ENCODE measurements around the gene CHMP3.

DNA sequence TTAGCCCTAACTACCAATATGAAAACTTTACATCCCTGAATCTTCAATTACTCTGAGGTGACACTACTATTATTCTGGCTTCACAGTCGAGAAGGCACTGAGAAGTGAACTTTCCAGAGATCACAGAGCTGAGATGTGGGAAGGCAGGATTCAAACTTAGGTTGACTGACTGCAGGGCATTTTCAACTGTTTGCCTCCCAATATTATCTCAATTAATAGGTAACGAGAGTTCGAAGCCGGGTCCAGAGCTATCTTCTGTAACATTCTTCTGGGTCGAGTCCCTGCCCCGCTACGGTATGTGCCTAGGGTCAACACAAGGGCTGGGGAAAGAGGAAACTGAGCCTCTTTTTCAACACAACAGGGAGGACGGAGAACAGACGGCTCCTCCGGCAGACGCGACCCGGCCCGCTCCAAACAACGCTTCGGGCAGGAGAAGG is 740 bp downstream of the CHMP3 start:
- TF ChIP-seq, protein P1, sequence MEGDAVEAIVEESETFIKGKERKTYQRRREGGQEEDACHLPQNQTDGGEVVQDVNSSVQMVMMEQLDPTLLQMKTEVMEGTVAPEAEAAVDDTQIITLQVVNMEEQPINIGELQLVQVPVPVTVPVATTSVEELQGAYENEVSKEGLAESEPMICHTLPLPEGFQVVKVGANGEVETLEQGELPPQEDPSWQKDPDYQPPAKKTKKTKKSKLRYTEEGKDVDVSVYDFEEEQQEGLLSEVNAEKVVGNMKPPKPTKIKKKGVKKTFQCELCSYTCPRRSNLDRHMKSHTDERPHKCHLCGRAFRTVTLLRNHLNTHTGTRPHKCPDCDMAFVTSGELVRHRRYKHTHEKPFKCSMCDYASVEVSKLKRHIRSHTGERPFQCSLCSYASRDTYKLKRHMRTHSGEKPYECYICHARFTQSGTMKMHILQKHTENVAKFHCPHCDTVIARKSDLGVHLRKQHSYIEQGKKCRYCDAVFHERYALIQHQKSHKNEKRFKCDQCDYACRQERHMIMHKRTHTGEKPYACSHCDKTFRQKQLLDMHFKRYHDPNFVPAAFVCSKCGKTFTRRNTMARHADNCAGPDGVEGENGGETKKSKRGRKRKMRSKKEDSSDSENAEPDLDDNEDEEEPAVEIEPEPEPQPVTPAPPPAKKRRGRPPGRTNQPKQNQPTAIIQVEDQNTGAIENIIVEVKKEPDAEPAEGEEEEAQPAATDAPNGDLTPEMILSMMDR (IDR thresholded peaks at IDR 0.05 in 2 of 3, conservative IDR thresholded peaks at IDR 0.05 in 1 of 3; ENCODE audit: borderline replicate concordance in 1 of 3, insufficient read depth in 1 of 3, low read depth in 2 of 3, low read length in 2 of 3), result no peak
- TF ChIP-seq EGR1 (IDR thresholded peaks at IDR 0.05; ENCODE audit: low read depth) (no peak), POLR2AphosphoS5 (IDR thresholded peaks at IDR 0.05; ENCODE audit: low read depth, low read length) (no peak), RAD21 (IDR thresholded peaks at IDR 0.05; ENCODE audit: low read depth) (no peak), POLR2A (IDR thresholded peaks at IDR 0.05; ENCODE audit: borderline replicate concordance, extremely low read depth, insufficient read depth, insufficient read length) (no peak), EZH2 (IDR thresholded peaks at IDR 0.05) (no peak), CEBPB (IDR thresholded peaks at IDR 0.05; ENCODE audit: low read depth) (no peak), ZBTB33 (IDR thresholded peaks at IDR 0.05; ENCODE audit: extremely low read depth, insufficient replicate concordance, low read length) (no peak)

All from HCT116 (cell line).